HG03575 (cell line): ENCODE data around the gene HOXA5.

Source experiments
- ATAC-seq: cut with Tn5 transposase; IDR thresholded peaks from one replicate; pipeline ENCODE4 v1.9.1; 2021; ENCODE audit not compliant: unreplicated experiment, insufficient number of reproducible peaks, low FRiP score; ENCODE audit errors: extremely low read depth

The HOXA5 gene

GRCh38 chr7:27143023-27143949 lies at the start of gene HOXA5:
Gene HOXA5 (minus strand): TSS chr7:27143681. CDS start chr7:27143607, 74 bp downstream.
- no peak for ATAC-seq

GRCh38 chr7:27192546-27193334 lies 49.3 kb upstream of the HOXA5 start:
- no peak for ATAC-seq

GRCh38 chr7:27191833-27192545 lies 48.5 kb upstream of the HOXA5 start:
- no peak for ATAC-seq

- no peak for ATAC-seq
Observed at GRCh38 chr7:27191161-27191731, 47.8 kb upstream of the HOXA5 start.

GRCh38 chr7:27189997-27190748 lies 46.7 kb upstream of the HOXA5 start:
- no peak for ATAC-seq

GRCh38 chr7:27189295-27189996 lies 46.0 kb upstream of the HOXA5 start:
- no peak for ATAC-seq

GRCh38 chr7:27188386-27189294 lies 45.2 kb upstream of the HOXA5 start:
- ATAC-seq: no peak

GRCh38 chr7:27187475-27188385 lies 44.2 kb upstream of the HOXA5 start:
- ATAC-seq: no peak

GRCh38 chr7:27186668-27187474 lies 43.4 kb upstream of the HOXA5 start:
- no peak for ATAC-seq

GRCh38 chr7:27185854-27186667 lies 42.6 kb upstream of the HOXA5 start:
- ATAC-seq: no peak

GRCh38 chr7:27185013-27185853 lies 41.8 kb upstream of the HOXA5 start, which contains the start of gene HOXA11:
Gene HOXA11 (minus strand): TSS chr7:27185232. CDS start chr7:27185144, 88 bp downstream.
- ATAC-seq: no peak

- ATAC-seq: no peak
Observed at GRCh38 chr7:27184337-27185012, 41.0 kb upstream of the HOXA5 start.
